Posterior vena cava (tissue), 2 donors: ENCODE measurements around the gene AUH. TPM values are rescaled to one million over a fixed set of nuclear protein-coding genes. Genes with fewer than 3 reads are reported as not detected.
"Not testable (repeated sequence)": the region's sequence is repeated elsewhere in the genome, so short reads cannot be mapped to it uniquely, and the experiment has no call there.

Experiments used
- DNase-seq: peaks from one replicate; pipeline ENCODE4 v3.0.0-alpha.2; 2020; ENCODE audit warnings: low spot score
- intact Hi-C, 2 donors: fragments of 100-400 bp; cut with DNase I; formaldehyde crosslinking; loops; one replicate each; pipeline versions ENCODE4 v1.14.1 to v1.14.2; 2022 to 2023
- total RNA-seq, 2 donors: library from RNA; stranded (reverse); fragmentation: NEBNext Ultra II Directional; extraction: Animal tissue kit (Norgen Biotek cat#: 25700); gene quantifications; one replicate each; pipeline ENCODE4 v1.2.1, GENCODE V29; 2021
- donor health status: DM: yes; HTN: yes; CAD: no.
- donor health status: DM: yes; HTN: yes; CAD: no.

AUH gene
- total RNA-seq, 2 donors from 2014 or later, result 12.1 to 14.0 TPM

DNA sequence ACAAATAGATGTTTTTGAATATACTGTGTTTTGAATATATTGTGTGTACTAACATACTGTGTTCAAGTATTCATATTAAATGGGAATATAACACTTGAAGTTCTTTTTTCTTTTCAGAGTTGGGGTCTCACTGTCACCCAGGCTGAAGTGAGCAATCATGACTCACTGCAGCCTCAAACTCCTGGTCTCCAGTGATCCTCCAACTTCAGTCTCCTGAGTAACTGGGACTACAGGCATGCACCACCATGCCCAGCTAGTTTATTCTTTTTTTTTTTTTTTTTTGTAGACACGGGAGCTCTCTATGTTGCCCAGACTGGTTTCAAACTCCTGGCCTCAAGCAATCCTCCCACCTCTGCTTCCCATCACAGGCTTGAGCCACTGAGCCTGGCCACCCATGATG lies 23.2 kb upstream of the AUH start:
- no peak for DNase-seq
- intact Hi-C loops, result no loop called here

DNA sequence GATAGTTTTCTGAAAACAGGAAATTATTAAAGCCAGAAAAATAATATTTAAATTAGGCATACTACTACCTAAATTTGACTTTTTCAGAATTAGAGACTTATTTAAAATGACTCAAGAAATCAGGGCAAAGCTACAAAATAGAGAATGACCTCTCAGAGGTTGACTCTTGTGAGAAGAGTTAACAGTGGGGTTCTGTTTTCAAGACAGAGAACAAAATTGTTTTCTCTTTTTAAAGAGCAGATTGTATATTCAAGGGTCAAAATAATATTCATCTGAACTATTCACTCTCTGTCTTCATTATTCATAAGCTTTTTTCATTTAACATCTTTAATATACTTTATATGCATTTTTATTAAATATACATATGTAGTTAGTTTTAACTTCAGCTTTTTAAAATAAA lies 21.9 kb upstream of the AUH start:
- no peak for DNase-seq
- intact Hi-C loops, result no loop called here

DNA sequence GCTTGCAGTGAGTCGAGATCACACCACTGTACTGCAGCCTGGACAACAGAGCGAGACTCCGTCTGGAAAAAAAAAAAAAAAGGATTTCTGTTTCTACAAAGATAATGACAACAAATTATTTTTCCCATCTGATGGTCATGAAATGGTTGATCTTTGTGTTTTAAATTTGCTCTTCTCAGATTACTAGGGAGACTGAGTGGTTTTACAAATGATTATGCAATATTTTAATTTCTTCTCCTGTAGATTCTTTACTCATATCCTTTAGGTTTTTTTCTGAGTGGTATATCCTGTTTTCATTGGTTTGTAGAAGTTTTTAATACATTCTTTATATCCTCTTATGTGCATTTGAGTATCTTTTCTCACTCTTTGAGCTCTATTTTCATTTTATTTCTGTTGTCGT lies 20.6 kb upstream of the AUH start:
- intact Hi-C loops, result no loop called here
- no peak for DNase-seq

DNA sequence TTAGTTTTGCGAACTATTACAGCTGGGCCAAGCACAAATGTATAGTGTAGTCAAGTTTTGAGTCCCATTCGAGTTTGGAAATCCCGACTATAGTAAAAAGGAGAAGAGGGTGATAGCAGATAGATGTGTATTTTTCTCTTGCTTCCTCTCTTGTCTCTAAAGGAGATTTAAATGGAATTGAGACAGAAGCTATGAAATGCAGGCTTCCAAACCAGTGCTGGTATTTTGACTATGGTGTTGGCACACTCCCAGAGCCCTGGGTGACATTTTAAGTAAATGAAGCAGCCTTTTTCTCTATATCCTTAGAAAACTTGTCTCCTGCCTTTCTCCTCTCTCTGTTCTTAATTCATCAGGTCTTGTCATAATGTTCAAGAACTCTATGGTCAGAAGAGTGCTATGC lies 17.7 kb upstream of the AUH start:
- intact Hi-C loops, result no loop called here
- no peak for DNase-seq

DNA sequence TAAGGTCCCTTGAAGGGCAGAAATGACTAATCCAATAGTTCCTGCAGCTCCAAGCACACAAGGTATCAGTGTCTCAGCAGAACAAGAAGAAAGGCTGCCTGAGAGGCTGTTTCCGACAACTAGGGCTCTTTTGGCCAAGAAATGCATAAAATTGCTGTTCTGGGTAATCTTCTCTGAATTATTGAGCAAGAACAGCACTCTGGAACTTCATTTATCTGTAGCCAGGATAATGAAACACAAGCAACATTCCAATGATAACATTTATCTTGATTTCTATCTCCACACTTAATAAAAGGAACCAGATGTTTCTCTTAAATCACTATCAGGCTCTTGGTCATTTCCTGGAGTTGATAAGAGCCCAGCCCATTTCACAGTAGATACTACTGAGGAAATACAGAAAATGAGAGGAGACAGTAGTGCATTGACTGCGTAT lies 17.0 kb upstream of the AUH start:
- intact Hi-C loops, result no loop called here
- no peak for DNase-seq

DNA sequence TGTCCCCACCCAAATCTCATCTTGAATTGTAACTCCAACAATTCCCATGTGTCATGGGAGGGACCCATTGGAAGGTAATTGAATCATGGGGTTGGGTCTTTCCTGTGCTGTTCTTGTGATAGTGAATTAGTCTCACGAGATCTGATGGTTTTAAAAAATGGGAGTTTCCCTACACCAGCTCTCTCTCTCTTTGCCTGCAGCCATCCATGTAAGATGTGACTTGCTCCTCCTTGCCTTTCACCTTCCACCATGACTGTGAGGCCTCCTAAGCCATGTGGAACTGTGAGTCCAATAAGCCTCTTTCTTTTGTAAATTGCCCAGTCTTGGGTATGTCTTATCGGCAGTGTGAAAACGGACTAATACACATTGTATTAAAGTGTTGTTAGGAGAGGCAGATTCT lies 16.3 kb upstream of the AUH start:
- intact Hi-C loops, DNase-seq: not testable (repeated sequence)

DNA sequence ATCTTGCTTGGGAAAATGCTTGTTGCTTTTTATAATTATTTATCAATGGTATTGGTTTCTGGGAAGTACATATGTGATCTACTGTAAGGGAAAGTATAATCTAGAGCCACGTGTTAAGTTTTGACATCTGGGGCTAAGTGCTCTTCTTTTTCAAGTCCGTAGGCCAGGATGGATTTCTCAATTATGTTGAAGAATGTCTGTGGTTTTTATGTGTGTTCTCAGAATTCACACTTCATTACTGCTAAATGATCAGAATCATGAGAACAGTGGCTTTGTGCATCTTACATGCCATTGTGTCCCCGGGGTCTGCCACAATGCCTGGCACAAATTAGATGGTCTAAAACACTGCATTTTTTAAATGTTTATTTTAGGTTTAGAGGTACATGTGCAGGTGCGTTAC lies 14.5 kb upstream of the AUH start:
- DNase-seq, result no peak
- intact Hi-C loops, result no loop called here

DNA sequence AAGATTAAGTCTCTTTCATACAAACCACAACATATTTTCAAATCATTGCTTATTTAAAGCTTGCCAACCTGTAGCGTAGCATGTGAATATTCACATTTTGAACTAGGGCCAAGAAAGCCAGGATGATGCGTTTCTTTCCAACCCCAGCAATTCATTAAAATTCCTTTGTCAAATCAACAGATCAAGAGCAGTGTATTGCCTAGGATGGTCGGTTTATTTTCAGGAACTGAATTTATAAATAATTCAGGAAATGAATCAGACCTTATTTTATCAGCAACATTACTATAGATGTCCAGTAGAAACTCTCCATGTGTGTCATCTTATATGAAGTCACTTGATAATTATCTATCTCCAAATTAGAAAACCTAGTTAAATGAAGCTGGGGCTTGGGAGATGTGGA lies 13.2 kb upstream of the AUH start:
- DNase-seq, result no peak
- intact Hi-C loops, result no loop called here

DNA sequence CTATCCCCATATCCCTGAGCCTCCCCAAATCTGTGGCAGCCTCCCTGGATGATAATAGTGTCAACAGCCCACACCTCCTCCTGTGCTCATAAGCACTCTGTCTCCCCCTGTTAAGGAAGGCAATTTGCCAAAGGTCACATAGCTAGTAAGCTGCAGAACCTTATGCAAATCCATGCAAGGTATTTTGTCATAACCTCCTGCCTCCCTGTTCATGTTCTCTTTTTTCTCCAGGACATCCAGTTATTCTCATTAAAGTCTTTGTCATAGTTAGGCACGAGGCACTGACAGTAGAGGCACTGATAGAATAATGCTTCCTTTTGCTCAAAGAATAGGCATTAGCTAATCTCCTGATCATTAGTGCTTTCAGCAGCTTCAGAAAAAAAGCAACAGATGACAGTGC lies 10.2 kb upstream of the AUH start:
- intact Hi-C loops, result no loop called here
- DNase-seq, result no peak

DNA sequence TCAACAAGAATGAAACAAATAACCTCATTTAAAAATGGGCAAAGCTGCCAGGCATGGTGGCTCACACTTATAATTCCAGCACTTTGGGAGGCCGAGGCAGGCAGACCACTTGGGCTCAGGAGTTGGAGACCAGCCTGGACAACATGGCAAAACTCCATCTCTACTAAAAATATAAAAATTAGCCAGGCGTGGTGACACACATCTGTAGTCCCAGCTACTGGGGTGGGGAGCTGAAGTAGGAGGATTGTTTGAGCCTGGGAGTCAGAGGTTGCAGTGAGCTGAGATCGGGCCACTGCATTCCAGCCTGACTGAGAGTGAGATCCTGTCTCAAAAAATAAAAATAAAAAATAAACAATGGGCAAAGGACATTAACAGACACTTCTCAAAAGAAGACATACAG lies 8.3 kb upstream of the AUH start:
- intact Hi-C loops, DNase-seq: not testable (repeated sequence)

DNA sequence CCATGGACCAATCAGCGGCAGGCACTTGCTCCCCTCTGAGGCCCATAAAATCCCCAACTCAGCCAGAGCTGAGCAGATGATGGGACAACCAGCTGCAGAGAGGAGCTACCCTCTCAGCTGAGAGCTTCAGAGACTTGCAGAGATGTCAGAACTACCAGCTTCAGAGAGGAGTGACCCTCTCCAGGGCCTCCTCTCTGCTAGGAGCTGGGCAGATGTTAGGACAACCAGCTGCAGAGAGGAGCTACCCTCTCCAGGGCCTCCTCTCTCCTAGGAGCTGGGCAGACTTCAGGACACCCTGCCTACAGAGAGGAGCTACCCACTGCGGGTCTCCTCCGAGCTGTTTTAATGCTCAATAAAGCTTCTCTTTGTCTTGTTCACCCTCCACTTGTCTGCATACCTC lies 3.0 kb upstream of the AUH start:
- intact Hi-C loops, result no loop called here
- no peak for DNase-seq

DNA sequence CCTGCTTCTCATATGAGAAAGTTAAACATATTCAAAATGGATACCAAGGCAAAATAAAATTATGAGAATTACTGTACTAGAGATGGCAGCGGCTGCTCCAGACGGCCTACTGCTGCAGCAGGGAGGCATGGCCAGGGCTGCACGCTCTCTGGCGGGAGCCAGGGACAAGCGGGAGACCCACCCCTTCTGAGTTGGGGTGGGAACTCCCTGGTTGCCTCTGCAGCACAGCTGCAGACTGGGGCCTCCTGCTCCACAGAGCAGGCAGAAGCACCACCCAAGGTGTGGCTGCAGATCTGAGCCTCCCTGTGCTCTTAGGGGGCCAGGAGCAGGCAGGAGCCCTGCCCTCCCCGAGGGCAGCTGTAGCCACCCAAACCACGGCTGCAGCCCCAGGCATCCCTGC lies 2.3 kb upstream of the AUH start:
- intact Hi-C loops, result no loop called here
- no peak for DNase-seq

DNA sequence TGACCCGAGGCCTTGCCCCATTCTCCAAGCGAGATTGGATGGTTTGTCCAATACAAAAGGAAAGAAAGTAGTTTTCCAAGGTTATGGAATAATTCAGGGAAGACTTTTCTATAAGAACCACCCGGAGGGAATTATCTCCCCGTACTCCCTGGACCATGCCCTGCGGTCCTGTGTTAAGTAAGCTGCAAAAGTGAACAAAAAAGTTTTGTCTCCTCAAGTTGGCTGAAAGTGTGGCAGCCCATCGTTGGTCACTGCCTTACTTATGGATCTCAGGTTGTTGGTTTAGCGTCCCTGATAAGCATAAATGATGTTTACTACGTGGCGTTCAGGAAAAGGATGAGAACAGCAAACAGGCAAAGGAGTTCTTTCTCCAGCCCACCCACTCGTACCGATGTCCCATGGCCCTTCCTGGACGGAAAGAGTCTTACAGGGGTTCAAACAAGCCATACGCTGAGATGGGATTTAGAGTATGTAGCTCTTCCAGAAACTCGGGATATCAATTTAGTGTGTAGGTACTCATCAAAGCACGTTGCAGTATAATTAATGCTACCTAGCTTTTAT lies 413 bp upstream of the AUH start:
- intact Hi-C loops, result no loop called here

DNA sequence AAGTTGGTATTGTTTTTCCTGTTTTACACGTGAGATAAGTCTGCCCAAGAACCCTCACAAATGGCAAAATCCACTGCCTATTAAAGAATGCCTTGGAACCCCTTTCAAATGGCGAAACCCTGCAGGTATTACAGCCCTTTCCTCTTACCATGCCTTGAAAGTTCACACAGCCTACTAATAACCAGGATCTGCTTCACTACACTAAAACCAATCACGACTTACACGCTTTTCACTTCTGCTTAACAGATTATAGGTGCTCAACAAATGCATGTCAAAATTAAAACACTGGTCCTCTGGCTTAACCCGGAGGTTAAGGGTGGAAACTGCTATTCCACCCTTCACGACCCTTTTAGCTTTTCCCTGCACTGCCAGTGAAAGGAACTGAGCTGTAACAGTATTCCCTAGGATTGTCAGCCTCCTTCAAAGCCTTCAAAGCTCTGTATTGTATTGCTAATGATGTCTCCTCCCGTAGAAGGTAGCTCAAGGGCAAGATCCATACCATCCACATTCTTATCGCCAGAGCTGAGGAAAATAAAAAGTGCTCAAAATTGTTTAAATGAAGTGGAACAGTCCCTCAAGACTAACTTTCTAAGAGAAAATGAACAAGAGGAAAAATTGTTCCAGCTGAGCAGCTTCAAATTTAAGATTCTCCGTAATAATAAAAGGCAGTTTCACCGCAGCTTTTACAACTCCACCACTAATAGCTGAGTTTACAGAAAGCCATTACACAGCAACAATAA lies 997 bp downstream of the AUH start:
- DNase-seq, result no peak
- intact Hi-C loops, result no loop called here

More for the DNA sequence above, 413 bp upstream of the AUH start:
- no peak for DNase-seq

DNA sequence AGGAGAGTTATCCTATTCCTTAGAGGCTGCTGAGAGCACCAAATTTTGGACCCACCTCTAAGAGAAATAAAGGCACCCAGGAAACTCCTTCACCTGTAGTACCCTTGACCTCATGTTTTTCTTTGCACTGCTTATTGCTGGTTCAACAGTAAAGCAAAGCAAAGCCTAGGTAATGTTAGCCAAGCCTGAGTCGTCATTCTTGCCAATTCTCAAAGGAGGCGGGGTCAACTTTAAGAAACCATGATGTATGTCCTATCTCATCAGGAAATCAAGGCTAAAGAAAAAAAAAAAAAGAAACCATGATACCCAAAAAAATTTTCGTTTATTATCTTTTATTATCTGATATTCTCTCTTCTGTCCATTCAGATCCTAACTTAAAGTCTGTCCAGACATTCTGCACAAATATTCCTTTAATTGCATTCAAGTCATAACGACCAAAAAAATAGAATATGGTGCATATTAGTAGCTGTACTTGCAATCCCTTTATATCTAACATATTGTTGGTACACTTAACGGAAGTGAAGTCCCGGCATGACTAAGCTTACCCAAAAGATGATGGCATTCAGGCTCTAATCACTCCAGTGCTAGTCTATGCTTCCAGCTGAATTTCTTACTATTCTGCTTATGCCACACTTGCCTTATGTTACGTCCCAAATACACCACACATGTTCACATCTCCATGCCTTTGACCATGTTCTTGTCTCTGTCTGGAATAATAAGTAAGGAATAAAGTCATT lies 1.8 kb downstream of the AUH start:
- no peak for DNase-seq
- intact Hi-C loops, result no loop called here

DNA sequence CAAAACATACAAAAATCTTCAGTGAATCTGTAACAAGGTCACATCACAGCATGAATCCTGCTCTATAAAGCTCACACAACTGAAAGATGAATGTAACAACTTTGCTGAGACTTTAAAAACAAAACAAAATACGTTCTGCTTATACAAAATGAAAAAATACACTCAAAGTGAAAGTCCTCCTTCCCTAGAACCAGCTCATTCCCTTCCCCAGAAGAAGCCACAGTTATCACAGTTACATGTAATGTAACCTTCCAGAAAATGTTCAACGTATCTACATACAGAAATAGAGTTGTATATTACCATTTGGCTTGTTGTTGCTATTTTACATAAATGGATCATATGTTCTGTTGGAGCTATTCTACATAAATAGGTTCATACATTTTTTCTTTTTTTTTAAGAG lies 2.6 kb downstream of the AUH start:
- intact Hi-C loops, result no loop called here
- DNase-seq, result no peak

DNA sequence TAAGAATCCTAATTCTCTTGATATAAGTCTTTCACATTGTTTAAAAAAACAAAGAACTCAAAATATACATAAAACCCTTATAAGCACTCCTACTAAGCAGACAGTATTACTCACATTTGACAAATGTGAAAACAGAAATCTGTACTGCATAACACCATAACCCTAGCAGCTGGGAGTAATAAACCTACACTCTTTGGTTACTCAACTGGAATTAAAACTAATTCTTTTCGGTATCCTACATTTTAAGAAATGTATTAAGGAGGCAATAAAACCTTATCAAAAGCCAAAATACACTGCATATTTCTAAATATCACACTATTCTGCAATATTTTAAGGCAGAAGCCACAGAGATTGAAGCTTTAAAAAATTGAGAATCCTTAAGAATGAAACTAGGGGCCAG lies 6.8 kb downstream of the AUH start:
- intact Hi-C loops, result no loop called here
- DNase-seq, result no peak

DNA sequence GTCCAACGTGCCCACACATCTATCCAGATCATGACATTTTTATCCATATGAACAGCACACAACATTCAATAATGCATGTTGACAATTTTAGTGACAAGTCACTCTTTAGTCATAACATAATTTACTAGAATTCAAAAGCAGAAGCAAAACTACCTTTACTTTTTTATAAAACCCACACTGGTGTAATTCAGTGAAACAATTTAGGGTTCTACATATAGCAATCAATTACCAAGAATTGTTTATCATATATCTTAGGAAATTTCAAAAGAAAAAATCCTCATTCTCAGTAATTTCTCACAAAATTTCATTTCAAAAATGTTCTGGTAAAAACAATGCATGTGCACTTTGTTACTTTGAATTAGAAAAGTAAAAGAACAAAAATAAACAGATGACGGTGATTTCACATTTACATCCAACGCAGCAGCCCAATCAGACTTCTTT lies 12.6 kb downstream of the AUH start:
- DNase-seq, result no peak
- intact Hi-C loops, result no loop called here

DNA sequence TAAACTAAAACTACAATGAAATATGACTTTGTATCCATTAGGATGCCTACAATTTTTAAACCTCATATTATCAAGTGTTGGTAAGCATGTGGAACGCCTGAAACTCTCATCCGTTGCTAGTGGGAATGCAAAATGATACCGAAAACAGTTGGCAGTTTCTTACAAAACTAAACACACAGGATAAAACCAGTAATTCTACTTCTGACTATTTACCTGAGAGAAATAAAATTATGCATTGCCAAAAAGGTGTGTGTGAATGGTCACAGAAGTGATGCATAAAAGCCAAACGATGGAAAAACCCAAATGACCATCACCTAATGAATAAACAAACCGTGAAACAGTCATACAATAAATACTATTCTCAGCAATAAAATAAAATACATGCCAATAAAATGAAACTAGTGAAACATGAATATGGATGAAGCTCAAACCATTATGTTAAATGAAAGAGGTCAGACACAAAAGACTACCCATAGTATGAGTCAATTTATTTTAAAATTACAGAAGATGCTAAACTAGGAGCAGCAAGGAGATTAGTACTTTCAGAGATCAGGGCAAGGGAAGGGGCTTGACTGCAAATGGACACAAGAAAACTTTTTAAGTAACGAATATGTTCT lies 13.4 kb downstream of the AUH start:
- intact Hi-C loops, result no loop called here
- DNase-seq, result no peak

DNA sequence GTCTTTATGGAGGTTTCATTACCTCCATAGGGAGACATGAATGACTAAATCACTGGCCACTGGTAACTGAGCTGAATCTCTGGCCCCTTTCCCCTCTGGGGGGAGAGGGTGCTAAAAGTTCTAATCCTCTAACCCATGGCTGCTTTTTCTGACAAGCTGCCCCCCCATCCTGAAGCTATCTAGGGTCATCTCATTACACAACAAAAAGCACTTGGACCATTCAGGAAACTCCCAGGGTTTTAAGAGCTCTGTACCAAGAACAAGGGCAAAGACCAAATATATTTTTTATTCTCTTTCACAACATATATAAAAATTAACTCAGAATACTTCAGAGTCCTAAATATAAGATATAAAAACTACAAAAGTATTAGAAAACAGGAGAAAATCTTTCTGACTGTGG lies 14.3 kb downstream of the AUH start:
- DNase-seq, result no peak
- intact Hi-C loops, result no loop called here
